Central memory CD4-positive, alpha-beta T cell (primary cell): ENCODE data around the gene NCAM1.
A peak's percentile ranks its signal among the peaks of the same experiment; 100 is the strongest.

Experiments used
- DNase-seq: peaks from one replicate; pipeline ENCODE4 v3.0.0; 2022

The NCAM1 gene

DNA sequence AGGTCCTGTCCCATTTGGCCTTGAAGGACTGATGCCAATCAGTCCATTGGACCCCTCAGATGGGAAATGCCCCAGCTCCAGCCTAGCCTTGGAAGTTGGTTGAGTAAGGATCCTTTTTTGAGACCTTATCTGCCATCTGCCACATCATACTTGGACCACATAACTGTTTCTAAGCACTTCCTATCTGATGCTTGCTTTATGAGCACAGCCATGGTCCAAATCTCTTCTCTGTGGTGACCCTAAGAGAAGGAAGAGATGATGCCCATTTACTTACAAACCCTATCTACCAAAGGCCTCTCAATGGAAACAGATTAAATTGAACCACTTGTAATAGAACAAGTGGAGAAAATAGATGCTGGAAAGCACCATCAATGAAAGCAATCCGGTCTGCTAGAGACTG, 299.3 kb downstream of the NCAM1 start:
- no peak for DNase-seq

- DNase-seq: no peak
Measured at GRCh38 chr11:113261709-113262475, 300.7 kb downstream of the NCAM1 start.

DNA sequence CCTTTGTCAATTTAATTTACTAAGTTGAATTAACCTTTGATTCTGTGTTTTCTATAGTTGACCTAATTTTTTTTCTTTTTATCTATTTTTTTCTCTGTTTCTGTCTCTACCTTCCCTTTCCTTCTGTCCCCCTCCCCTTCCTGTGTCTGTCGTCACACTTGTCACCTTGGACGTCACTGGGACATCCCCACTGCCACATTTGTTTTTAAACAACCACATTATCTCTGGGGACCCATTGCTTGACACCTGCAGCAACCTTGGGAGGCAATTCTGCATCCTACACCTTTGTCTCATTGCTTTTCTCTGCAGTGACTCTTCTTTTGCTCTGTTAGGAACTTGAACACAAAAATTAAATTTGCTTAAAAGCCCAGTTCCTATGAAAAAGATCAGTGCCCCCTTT, 301.4 kb downstream of the NCAM1 start:
- peak; percentile 21 for DNase-seq

- DNase-seq: no peak
Measured at GRCh38 chr11:113263458-113264259, 302.4 kb downstream of the NCAM1 start.

- no peak for DNase-seq
Measured at GRCh38 chr11:113265362-113265761, 304.1 kb downstream of the NCAM1 start.

DNA sequence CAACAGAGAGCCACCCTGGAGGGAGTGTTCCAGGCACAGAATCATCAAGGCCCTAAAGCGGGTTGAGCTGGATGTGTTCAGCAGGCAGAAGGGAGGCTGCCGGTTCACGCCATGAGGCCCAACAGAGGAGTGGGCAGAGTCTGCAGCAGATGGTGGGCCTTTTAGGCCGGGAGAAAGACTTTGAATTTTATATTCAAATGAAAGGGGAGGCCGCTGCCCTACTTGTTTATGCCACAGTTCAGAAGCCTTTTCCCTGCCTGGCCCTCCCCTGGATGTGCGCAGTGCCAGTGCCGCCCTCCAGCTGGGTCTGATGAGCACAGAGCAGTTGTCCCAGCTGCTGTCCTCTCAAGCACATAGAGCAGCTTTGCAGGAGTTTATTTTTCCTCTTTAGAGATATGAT, 306.3 kb downstream of the NCAM1 start:
- no peak for DNase-seq

- DNase-seq: no peak
Measured at GRCh38 chr11:113269096-113269495, 307.9 kb downstream of the NCAM1 start.

DNA sequence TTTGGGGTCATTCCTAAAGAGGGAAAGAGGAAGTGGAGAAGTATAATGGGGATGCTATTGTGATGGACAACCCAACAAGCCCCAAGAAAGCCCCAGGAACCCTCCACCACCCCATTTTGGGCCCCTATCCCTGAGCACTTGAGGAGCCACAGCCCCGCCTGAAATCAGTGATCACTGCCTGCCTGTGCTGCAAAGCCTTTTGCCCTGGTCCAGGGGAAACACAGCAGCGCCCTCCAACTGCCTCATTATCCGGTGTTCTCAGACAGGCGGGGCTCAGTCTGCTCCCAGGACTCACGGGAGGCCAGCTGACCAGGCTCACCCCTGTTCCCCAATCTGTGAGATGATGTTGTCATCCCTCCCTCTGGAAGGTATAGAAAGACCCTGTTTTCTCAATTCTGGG, 308.4 kb downstream of the NCAM1 start:
- no peak for DNase-seq

- DNase-seq: no peak
Measured at GRCh38 chr11:113270080-113270479, 308.9 kb downstream of the NCAM1 start.

DNA sequence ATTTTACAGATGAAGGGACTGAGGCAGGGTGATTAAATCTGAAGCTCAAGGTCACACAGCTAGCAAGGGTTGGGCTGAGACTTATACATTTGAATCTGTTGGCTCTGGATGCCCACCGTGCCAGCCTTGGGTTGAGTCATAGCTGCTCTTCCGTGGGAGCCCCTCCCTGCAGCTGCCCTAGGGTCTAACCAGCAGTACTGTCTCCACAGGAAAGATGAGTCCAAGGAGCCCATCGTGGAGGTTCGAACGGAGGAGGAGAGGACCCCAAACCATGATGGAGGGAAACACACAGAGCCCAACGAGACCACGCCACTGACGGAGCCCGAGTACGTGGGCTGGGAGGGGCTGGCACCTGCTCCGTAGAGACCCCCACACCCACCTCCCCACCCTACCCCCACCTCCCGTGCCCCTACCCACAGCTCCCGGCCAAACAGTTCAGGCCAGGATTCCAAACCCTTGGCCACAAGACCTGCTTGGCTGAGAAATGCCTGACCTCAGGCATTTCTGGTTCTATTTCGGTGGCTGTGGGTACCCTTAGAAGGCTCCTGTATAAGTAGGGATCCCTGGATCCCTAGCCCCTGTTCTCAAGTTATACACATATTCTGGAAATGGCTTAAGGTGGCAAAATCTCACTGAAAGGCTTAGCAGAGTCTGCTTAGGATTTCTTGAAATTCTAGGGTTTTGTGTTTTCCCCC, 310.5 kb downstream of the NCAM1 start:
- DNase-seq: no peak

- DNase-seq: no peak
Measured at GRCh38 chr11:113272281-113272680, 311.1 kb downstream of the NCAM1 start.

- no peak for DNase-seq
Measured at GRCh38 chr11:113272927-113273615, 311.9 kb downstream of the NCAM1 start.

GRCh38 chr11:113273720-113274119, 312.5 kb downstream of the NCAM1 start:
- DNase-seq: no peak

- no peak for DNase-seq
Measured at GRCh38 chr11:113274713-113275582, 313.7 kb downstream of the NCAM1 start.

- no peak for DNase-seq
Measured at GRCh38 chr11:113275602-113276001, 314.4 kb downstream of the NCAM1 start.

DNA sequence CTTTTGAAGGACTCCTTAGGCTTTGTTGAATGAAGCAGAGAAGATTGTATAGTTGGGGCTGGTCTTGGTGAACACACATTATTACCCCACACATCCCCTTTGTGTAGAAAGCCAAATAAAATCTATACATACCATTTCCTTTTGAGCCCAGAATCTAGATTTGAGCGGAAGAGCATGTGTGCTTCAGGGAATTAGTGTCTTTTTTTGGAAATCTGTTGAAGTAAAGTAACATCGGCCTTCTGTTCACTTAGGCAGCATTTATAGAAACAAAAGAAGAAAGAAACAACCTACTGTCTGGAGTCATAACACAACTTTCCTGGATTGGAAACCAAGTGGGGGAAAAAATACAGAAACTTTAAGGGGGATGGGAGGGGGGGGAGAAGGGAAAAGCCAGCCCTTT, 315.2 kb downstream of the NCAM1 start:
- DNase-seq: no peak

DNA sequence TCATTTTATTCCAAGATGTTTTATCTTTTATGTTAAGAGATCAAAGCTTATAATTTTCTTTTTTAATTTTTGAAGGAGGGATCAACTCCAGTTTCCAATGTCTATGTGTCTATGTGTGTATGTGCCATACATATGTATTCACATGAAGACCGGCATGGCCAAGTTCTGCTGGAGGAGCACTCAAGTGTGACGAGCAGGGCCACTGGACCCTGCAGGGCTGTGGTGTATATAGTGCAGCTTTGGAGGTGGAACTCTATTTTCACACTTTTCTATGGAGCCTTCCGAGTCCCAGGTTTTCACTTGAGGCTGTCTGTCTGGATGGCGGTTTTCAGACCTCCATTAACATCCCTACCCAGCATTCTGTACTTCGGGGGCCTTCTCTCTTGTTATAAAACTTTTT, 316.7 kb downstream of the NCAM1 start:
- no peak for DNase-seq

- no peak for DNase-seq
Measured at GRCh38 chr11:113278481-113278880, 317.3 kb downstream of the NCAM1 start.

- DNase-seq: no peak
Measured at GRCh38 chr11:113278925-113279324, 317.7 kb downstream of the NCAM1 start.

DNA sequence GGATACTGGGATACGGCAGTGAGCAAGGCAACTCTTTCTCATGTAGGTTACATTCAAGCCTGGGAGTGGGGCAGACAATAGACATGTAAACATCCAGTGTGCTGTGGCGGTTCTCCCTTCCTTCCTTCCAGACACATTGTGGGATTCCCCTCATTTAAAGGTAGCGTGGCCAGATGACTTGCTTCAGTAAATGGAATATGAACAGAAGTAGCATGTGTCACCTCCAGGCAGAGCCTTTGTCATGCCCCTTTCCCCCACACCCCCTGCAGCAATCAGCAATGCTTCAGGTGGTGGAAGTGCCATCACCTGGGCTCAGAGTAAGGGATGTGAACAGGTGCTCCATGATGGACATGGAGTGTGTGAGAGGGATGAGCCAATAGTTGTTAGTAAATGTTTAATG, 318.4 kb downstream of the NCAM1 start:
- DNase-seq: no peak

DNA sequence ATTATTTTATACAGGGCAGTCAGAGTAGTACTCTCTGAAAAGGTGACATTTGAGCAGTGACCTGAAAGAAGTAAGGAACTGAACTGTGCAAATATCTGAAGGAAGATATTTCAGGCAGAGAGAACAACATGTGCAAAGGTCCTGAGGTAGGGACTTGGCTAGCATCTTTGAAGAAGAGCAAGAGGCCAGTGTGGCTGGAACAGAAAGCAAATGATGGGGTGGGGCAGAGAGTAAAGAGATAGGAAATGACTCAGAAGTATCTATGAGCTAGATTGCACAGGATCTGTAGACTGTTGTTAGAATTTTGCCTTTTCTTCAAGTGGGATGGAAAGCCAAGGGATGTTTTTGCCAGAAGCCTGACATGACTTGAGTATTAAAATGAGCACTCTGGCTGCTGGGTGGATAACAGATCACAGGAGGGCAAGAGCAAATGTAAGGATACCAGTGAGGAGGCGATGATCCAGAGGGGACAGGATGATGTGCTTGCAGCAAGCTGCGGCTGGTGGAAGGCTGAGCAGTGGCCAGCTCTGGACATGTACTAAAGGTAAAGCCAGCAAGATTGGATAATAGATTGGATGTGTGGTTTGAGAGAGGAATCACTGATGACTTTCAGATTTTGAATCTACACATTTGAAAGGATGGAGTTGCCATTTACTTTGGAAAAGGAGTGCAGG, 320.0 kb downstream of the NCAM1 start:
- DNase-seq: no peak
